ENCODE results near the gene NTN1. TPM values are rescaled to one million over a fixed set of nuclear protein-coding genes. Genes with fewer than 3 reads are reported as not detected.

The NTN1 gene
- polyA plus RNA-seq, 1 donor from 2014 or later = 16.2 TPM

GRCh38 chr17:9255833-9256232 is 234.5 kb downstream of the NTN1 start:
- H3K27ac ChIP-seq (ENCODE audit: low read length) = no peak overlapping the region
- H3K36me3 ChIP-seq (ENCODE audit: insufficient read depth, low read length) = no peaks in the 10 kb centered on the region
- H3K9me3 ChIP-seq (ENCODE audit: low read length) = no peaks in the 10 kb centered on the region
- H3K4me2 ChIP-seq (ENCODE audit: low read length) = no peak overlapping the region
- H4K20me1 ChIP-seq (ENCODE audit: insufficient read depth) = no peaks in the 10 kb centered on the region
- H3K4me3 ChIP-seq (ENCODE audit: low read length) = no peak overlapping the region
- H3K9ac ChIP-seq (ENCODE audit: low read length) = no peak overlapping the region
- H2AFZ ChIP-seq (ENCODE audit: low read depth, low read length) = no peak overlapping the region
- TF ChIP-seq EP300 (conservative IDR thresholded peaks at IDR 0.05; ENCODE audit: poor library complexity, severe bottlenecking) (no peak), TAF1 (IDR thresholded peaks at IDR 0.05; ENCODE audit: low read depth) (no peak), EZH2 (IDR thresholded peaks at IDR 0.05; ENCODE audit: borderline replicate concordance, insufficient read depth, low read length, poor library complexity, severe bottlenecking) (no peak), REST (IDR thresholded peaks at IDR 0.05; ENCODE audit: borderline replicate concordance) (no peak), RAD21 (conservative IDR thresholded peaks at IDR 0.05) (no peak), MXI1 (conservative IDR thresholded peaks at IDR 0.05; ENCODE audit: poor library complexity, severe bottlenecking) (no peak)
- TF ChIP-seq, protein P1, sequence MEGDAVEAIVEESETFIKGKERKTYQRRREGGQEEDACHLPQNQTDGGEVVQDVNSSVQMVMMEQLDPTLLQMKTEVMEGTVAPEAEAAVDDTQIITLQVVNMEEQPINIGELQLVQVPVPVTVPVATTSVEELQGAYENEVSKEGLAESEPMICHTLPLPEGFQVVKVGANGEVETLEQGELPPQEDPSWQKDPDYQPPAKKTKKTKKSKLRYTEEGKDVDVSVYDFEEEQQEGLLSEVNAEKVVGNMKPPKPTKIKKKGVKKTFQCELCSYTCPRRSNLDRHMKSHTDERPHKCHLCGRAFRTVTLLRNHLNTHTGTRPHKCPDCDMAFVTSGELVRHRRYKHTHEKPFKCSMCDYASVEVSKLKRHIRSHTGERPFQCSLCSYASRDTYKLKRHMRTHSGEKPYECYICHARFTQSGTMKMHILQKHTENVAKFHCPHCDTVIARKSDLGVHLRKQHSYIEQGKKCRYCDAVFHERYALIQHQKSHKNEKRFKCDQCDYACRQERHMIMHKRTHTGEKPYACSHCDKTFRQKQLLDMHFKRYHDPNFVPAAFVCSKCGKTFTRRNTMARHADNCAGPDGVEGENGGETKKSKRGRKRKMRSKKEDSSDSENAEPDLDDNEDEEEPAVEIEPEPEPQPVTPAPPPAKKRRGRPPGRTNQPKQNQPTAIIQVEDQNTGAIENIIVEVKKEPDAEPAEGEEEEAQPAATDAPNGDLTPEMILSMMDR (IDR thresholded peaks at IDR 0.05; ENCODE audit: poor library complexity, severe bottlenecking) = no peak
- H3K9me2 ChIP-seq (ENCODE audit: insufficient read depth, low read length) = no peaks in the 10 kb centered on the region
- H3K79me2 ChIP-seq (replicated peaks; ENCODE audit: insufficient read depth, low read length) = no peaks in the 10 kb centered on the region
- H3K27me3 ChIP-seq (ENCODE audit: insufficient read depth, low read depth, low read length) = no peaks in the 10 kb centered on the region
- no peaks in the 10 kb centered on the region for H3F3A ChIP-seq (ENCODE audit: insufficient read depth, low read length, poor library complexity, severe bottlenecking)

DNA sequence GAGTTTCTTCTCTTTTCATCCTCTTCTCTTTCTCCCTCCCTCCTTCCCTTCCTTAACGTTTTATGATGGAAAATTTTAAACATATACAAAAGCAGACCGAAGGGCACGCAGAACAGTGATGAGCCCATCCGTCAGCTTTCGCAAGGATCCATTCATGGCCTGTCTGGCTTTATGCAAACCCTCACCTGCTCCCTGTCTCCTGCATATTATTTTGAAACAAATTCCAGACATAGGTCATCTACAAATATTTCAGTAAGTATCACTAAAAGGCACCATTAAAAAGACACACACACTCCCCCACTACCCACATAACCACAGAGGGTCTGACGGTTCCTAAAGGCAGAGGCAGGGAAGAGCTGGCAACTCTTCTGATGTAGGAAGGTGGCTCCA is 235.0 kb downstream of the NTN1 start:
- no peak overlapping the region for H3K4me2 ChIP-seq (ENCODE audit: low read length)
- TF ChIP-seq EP300 (conservative IDR thresholded peaks at IDR 0.05; ENCODE audit: poor library complexity, severe bottlenecking) (no peak), RAD21 (conservative IDR thresholded peaks at IDR 0.05) (no peak), REST (IDR thresholded peaks at IDR 0.05; ENCODE audit: borderline replicate concordance) (no peak), EZH2 (IDR thresholded peaks at IDR 0.05; ENCODE audit: borderline replicate concordance, insufficient read depth, low read length, poor library complexity, severe bottlenecking) (no peak), SMC3 (conservative IDR thresholded peaks at IDR 0.05; ENCODE audit: poor library complexity) (no peak), MXI1 (conservative IDR thresholded peaks at IDR 0.05; ENCODE audit: poor library complexity, severe bottlenecking) (no peak), POLR2AphosphoS5 (IDR thresholded peaks at IDR 0.05) (no peak), TAF1 (IDR thresholded peaks at IDR 0.05; ENCODE audit: low read depth) (no peak)
- TF ChIP-seq, protein P1 (IDR thresholded peaks at IDR 0.05; ENCODE audit: poor library complexity, severe bottlenecking) = no peak
- no peaks in the 10 kb centered on the region for H3F3A ChIP-seq (ENCODE audit: insufficient read depth, low read length, poor library complexity, severe bottlenecking)
- H2AFZ ChIP-seq (ENCODE audit: low read depth, low read length) = no peak overlapping the region
- H3K4me3 ChIP-seq (ENCODE audit: low read length) = no peak overlapping the region
- no peaks in the 10 kb centered on the region for H3K27me3 ChIP-seq (ENCODE audit: insufficient read depth, low read depth, low read length)
- H3K9me2 ChIP-seq (ENCODE audit: insufficient read depth, low read length) = no peaks in the 10 kb centered on the region
- H3K9me3 ChIP-seq (ENCODE audit: low read length) = no peaks in the 10 kb centered on the region
- no peak overlapping the region for H3K27ac ChIP-seq (ENCODE audit: low read length)
- no peak overlapping the region for H3K9ac ChIP-seq (ENCODE audit: low read length)
- H4K20me1 ChIP-seq (ENCODE audit: insufficient read depth) = no peaks in the 10 kb centered on the region
- no peaks in the 10 kb centered on the region for H3K36me3 ChIP-seq (ENCODE audit: insufficient read depth, low read length)
- H3K79me2 ChIP-seq (replicated peaks; ENCODE audit: insufficient read depth, low read length) = no peaks in the 10 kb centered on the region

All from neural cell (in vitro differentiated cells).